GM21423 (cell line): Measurements from ENCODE around the gene ADRB1.

ENCODE experiments used
- ATAC-seq: cut with Tn5 transposase; IDR thresholded peaks from one replicate; pipeline ENCODE4 v1.9.1; 2021; ENCODE audit warnings: mild to moderate bottlenecking, moderate library complexity; ENCODE audit not compliant: unreplicated experiment

ADRB1 gene

DNA sequence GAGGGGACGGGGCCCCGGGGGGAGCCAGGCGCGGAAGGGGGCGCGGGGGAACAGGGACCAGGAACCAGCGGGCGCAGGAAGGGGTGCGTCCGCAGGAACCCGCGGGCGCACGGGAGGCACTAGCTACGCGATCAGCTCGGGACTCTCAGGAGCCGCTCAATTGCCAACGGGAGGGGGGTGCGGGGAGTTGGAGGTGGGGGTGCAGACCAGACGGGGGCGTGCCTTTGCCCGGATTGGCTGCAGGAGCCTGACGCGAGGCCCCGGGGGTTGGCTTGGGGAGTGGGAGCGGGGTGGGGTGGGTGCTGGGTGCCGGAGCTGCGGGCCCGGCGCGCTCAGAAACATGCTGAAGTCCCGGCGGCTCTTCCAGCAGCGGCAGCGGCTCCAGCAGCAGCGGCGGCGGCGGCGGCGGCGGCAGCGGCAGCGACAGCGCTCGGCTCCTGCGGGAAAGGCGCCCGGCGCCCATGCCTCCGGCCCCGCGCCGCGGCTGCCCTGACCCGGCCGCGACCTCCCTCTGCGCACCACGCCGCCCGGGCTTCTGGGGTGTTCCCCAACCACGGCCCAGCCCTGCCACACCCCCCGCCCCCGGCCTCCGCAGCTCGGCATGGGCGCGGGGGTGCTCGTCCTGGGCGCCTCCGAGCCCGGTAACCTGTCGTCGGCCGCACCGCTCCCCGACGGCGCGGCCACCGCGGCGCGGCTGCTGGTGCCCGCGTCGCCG is at the start of gene ADRB1:
Gene ADRB1, plus strand, starts transcription at position 335 of the 715 bp plus-strand sequence. Its CDS starts 267 bp downstream, at position 602.
- ATAC-seq, result no peak

DNA sequence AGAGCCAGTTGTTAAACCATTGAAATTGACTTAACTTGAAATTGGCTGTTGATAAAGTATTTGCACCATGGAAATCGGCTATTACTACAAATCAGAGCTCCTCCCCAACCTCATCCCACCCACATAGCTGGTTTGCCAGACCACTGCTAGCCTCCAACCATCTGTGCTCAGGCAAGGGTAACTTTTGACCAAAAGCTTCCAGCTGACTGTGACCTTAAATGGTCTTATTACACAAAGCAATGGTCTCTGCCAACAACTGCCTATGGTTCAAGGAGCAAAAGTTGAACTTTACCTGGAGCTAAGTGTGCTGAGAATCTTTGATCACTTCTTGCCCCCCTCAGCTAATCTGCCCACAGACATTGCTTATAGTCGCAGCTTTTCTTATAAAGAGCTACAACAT is 48.5 kb upstream of the ADRB1 start:
- no peak for ATAC-seq

DNA sequence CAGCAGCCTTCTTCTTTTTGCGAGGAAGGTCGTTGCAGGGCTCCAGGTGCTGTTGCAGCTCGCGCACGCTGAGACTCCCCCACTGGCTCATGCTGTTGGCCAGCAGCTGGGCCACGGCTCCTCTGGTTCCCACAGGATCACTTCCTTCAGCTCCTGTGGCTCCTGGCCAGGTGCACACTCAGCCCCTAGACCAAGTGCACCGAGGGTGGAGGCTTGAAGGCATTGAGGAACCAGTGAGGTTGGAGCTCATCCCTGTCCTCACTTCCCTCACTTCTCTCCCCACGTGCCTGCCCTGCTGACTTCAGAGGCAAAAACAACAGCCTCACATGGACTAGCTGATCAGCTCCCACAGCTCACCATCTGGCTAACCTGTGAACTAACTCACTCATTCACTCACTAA is 46.2 kb upstream of the ADRB1 start:
- no peak for ATAC-seq

DNA sequence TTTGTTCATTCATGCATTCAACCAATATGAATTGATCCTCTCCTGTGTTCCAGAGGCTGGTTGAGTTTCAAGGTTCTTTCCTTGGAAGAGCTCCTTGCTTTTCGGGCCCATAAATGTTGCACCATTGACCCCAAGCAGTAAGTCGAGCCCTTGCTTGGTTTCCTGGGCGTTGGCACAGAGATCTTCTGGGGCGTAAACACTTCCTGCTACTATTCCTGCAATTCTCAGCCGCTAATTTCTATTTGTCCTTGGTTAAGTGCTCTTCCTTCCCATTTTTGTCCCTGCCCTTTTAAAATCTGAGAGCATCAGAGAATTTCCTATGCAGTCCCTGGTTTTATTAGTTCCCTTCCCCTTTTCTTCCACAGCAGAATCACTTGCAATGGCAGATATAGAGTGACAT is 44.1 kb upstream of the ADRB1 start:
- ATAC-seq, result no peak

DNA sequence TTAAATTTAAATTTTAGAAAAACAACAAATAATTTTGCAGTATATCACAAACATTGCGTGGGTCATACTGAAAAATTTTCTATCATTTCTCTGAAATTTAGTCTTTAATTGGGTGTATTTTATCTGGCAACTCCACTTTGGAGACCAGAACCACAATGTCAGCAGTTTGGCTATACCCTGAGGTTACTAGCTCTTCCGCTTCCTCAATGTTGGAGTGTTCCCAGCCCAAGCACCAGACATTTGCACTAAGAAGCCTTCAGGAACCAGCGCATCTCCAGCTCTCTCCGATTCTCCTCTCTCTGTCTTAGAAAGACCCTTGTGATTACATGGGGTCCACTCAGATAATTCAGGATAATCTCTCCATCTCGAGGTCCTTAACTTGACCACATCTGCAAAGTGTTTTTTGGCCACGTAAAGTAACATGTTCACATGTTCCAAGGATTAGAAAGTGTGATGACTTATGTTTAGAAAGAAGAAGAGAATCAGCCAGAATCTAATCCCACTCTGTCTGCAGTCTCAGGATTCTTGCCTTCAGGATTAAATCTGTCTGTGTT is 43.1 kb upstream of the ADRB1 start:
- ATAC-seq, result no peak

DNA sequence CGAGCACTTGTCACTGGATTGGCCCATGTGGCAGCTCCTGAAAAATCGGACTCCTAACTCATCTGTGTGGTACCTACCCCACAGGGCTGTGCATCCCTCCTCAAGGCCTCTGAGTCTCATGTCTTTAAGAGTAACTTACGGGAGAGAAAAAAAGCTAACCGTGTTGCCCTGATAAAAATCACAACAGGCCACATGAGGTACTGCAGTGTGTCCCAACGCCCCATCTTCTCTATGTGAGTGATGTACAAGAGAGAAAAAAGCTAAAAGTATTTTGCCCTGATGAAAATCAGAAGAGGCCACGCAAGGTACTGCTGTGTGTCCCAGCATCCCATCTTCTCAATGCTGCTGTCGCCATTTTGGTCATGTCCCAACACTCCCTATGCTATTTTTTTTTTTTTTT is 41.2 kb upstream of the ADRB1 start:
- ATAC-seq, result no peak

DNA sequence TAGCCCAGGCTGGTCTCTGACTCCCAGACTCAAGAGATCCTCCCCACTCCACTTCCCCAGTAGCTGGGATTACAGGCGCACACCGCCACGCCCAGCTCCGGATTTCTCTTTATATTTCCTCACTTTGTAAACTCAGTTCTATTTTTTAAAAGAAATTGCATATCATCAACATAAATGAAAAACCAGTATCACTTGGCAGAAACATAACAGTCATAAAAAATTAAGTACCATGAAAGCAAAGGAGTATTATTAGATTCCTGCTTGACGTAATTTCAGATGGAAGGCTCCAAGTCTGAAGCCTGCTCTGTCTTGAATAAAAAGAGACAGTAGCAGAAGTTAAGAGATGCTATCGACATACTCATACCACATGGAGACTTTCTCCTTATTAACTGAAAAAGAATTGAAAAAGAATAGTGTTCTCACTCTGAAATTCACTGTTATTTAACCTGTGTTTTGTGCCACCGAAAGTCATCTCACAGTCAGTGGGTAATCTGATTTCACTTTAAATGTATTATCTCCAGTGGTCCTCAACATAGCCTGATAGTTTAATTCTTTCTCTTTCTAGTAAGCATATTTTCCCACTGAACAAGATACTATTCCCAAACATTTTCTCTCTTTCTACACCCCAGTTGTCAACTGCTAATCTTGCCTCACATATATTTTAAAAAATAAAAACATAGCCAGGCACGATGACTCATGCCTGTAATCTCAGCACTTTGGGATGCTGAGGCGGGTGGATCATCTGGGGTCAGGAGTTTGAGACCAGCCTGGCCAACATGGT is 40.3 kb upstream of the ADRB1 start:
- ATAC-seq, result no peak

DNA sequence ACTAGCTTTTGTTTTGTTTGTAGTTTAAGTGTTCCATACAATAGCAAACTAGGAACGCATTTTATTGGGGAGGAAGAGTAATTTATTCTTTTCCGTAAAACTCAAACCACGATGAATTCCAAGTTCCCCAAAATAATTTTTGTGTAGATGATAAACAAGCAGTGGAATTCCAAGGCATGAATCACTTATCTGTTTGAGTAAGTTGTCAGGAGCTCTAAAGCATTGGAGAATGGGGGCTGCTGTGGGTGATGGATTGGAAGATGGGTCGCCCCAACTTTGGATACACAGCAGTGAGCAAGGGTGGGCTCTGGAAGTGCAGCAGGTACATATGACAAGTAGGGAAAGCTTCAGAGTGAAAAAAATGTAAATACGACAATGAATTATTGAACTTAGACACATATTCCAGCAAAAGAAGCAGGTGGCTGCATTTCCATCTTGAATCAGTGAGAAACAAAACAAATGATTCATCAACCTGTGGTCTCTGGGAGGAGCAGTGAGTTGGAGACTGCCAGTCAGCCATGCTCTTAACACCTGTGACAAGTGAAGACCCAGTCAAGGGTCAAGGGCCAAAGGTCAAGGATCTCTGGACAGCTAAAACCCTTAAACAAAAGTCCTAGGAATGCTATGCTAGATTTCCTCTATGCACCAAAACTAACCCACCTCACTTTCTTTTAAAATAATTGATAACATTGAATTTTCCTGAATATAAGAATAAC is 34.2 kb upstream of the ADRB1 start:
- ATAC-seq, result no peak

DNA sequence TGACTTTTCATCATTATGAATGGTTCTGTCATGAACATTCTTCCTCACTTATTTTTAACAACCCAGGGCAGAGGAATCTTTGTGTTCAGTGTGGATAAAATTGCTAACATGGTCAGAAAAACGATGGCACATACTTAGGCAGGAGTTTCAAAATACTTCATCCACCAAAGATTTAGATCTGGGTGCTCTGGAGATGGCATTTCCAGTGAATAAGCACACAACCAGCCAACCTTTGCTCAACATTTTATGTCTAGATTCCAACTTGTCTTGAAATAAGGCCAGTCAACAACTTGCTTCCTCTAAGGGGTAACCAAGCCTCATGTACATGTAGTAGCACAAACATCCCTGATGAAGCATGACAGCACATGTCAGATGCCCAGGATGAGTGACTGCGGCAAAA is 33.4 kb upstream of the ADRB1 start:
- no peak for ATAC-seq

DNA sequence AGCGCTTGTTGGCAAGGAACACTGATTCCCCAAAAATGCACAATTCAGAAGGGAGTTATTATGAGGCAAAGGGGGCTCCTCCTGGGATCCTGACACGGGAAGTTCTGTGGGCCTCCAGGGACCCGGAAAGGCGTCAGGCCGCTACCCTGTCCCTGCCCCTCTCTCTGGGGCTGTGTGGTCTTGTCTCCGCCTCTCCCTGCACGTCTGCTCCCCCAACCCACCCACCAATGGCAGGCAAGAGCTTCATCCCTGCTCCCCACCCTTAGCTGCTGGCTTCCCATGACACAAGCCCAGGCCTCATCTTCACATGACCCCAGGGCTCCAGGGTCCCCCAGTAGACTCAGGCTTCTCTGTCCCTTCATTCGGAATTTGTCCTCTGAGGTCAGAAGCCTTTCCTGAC is 31.0 kb upstream of the ADRB1 start:
- no peak for ATAC-seq

DNA sequence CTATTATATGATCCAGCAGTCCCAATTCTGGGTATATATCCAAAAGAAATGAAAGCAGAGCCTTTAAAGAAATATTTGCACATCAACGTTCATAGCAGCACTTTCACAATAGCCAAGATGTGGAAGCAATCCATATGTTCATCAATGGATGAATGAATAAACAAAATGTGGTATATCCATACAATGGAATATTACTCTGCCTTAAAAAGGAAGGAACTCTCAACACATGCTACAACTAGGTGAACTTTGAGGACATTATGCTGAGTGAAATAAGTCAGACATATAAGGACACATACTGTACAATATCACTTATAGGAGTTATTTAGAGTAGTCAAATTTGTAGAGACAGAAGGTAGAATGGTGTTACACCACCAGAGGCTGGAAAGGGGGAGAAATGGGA is 28.0 kb upstream of the ADRB1 start:
- no peak for ATAC-seq

DNA sequence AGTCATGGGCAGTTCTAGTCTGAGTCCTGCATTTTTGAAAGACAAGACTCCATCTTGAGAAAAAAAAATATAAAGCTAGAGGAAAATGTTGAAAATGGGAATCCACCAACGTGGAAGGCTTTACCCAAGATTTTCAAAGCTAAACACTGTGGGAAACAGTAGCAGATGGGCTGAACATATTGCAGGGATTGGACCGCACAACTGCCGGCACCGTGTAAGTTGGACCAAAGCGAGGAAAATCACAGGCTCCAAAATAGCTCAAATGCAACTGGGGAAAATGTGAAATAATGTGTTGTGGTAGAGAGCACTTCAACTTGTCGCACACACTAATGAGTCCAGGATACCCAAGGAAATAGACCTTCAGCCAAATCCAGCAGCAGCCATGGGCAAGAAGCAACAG is 26.4 kb upstream of the ADRB1 start:
- ATAC-seq, result no peak

DNA sequence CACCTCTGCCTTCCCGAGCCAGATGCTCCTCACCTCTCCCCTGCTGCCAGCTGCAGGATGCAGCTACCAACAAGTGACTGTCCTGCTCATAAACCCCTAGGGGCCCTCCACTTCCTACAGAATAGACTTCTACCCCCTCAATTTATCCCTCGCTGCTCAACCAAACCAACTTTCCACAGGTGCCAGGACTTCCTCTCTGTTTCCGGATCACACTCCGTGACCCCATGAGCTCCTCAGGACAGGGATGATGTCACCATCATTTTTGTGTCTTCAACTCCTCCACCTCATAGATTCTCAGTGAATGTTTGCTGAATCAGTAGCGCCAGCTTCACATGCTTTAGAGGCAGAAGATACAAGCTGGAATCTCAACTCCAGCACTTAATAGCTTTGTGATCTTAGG is 25.8 kb upstream of the ADRB1 start:
- no peak for ATAC-seq

DNA sequence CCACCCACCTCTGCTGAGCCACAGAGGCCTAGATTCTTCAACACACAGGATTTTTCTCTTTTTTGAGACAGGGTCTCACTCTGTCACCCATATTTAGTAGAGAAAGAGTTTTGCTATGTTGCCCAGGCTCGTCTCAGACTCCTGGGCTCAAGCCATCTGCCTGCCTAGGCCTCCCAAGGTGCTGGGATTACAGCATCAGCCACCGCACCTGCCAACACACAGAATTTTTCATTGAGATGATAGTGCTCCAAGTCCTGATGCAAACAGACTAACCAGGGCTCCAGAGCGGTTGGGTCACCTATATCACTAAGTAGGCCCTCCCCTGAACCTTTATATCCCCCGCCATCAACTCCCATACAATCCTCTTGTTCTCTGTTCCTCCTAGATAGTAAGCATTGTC is 24.4 kb upstream of the ADRB1 start:
- no peak for ATAC-seq

DNA sequence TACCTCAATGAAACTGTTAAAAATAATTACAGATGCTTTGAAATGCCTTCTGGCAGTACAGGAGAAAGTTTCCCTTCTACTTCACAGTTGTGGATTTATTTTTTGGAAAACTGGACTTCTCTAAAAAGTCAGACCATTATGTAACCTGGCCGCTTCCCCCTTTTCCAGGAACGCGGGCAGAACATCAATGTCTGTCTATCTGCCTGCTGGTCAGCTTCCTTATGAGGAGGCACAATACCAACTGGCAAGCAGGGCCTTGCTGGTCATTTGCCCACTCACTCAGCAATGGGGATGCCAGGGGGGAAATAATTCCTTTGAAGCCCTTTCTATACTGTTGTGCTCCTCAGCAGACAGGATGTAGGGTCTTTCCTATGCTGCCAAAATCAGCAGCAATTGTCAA is 22.5 kb upstream of the ADRB1 start:
- no peak for ATAC-seq

DNA sequence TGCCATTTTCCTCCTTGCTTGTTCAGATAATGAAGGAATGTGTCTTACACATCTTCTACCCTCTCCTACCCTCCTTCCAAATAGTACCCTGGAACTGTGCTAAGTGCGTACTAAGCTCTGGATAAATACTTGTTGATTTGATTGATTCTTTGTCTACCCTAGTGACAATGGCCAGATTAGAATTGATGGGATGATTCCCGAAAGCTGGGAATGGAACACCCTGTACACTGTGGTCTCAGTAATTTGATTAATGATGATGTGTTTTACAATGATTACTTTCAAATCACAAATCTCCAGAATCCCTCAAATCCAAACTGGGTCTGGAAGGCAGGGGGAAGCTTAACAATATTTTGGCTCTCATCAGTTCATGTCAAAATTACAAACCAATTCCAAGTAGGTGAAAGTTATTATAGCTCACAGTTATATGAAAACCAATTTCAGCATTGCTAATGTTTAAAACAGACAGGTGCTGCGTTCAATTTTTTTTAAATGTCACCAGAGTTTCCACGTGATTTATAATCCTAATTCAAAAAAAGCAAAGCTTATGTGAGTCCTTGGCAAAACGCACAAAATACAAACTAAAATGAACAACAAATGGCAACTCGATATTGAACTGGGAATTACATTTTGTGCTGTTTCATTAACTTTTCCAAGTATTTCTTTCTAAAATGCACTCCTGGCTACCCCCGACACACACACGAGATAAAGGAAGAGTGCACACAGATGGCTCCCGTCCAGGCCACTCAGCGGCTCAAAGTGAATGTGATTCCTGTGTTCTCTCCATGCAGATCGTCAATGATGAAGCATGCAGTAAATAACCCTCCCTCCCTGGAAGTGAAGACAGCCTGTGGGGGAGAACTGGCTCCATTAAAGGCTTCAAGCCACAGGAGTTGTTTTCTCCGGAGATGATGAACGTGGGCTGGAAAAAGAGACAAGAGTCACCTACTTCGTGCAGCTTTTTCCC is 21.7 kb upstream of the ADRB1 start:
- ATAC-seq, result no peak

DNA sequence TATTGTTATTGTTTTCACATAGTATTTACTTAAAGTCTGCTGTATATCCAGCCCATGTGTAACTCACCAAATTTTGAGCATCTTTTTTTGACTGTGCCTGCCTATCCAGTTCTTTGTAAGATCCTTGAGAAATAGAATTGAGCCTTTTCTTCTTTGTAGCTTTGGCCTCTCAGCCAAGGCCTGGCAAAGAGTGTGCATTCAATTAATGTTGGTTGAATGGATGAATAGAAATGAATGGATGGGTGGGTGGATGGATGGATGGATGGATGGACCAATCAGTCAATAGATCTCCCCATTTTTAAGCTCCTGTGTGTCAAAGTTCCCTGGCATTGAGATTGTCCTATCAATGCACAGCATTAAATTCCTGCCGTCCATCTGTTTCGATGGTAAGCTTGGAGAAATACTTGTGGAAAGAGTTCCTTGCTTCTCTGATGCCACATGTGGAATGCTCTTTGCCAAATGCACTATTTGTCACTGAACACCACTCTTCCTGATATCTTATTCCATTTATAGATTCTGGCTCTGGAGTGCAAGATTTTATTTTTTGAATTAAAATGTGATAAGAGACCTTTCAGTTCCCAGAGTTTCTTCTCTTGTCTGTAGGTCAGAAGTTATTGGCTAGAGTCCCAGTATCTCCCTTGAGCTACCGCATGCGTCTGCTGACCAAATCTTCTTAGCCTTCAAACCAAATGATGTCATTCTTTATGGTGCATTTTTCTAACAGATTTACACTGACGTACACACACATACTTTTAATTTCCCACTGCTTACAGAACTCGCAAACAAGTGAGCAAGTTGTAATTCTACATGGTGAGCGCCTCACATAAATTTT is 20.7 kb upstream of the ADRB1 start:
- ATAC-seq, result no peak

DNA sequence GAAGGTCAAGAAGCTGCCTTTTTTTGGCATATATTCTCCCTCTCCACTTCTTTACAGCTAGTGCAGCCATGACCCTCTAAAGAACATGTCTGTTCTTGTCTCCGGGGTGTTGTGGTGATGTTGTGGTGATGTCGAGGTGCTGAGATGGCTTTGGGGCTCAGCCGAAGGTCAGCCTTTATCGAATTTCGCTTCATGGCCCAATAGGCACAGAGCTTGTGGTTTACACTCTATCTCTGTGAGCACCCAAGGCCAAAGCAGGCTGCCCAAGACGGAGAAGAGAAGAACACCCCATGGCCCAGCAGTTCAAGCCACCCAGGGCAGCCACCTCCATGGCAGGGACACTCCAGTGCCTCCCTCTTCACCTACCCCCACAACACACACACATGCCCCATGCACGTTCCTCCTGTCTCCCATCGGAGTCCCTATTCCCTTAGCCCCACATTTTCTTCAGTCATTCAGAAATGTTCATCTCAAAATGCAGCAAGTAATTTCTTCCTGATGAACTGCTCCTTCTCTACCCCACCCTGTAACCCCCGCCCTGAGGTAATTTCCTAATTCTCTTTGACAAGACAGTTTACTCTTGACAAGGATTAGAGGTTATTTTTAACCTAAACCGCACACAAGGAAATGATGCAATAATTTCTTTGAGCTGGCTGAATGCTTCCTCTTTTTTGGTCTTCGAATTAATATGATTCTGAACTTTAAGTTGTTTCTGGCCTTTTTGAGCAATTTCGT is 18.6 kb upstream of the ADRB1 start:
- peak; percentile 74 for ATAC-seq

DNA sequence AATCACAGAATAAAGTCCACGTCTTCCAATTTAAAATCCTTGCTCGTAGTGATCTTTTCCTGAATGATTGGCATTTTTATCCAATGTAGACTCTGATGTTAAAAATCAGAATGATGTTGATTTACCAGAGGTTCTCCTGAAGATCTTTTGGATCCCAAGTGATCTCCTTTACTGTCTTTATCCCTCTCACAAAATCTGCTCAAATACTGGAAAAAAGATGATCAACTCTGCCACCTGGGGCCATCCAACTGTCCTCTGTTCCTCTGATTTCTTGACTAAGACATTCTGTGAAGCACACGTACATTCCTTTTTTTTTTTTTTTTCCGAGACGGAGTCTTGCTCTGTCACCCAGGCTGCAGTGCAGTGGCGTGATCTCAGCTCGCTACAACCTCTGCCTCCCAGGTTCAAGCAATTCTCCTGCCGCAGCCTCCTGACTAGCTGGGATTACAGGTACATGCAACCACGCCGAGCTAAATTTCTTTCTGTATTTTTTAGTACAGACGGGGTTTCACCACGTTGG is 18.0 kb upstream of the ADRB1 start:
- ATAC-seq, result no peak
